HCT116 (cell line): ENCODE measurements around the gene RBM23. TPM values are rescaled to one million over a fixed set of nuclear protein-coding genes. Genes with fewer than 3 reads are reported as not detected.

Experiments
- ATAC-seq: fragments of 200-7000 bp; cut with Tn5 transposase; 2 replicates; pipeline ENCODE4 v1.9.1; 2020; ENCODE audit warnings: mild to moderate bottlenecking, moderate library complexity
- BruUV-seq: library from RNA; stranded (reverse); fragments of 400-500 nt; replicated peaks from 2 replicates; lab custom pipeline; 2021; lab: Mats Ljungman, UMichigan
- CTCF ChIA-PET: fragments of 300-600 bp; sonication (Branson Sonifier 250); formaldehyde crosslinking; loops from one replicate; lab custom pipeline; 2021; ENCODE audit warnings: antibody characterized with exemption; lab: Charles Lee
- POLR2A ChIA-PET: fragments of 300-600, 350-600 bp; sonication (Branson Sonifier 250); formaldehyde crosslinking; loops from one replicate; lab custom pipeline; 2021; ENCODE audit warnings: antibody characterized with exemption; lab: Charles Lee
- RAD21 ChIA-PET, 2 experiments: fragments of 300-600 bp; sonication (Branson Sonifier 250); formaldehyde crosslinking; loops; one replicate each; lab custom pipeline; 2023; ENCODE audit warnings: low total read pairs in 2 of 2; ENCODE audit not compliant: uncharacterized antibody in 2 of 2, unreplicated experiment in 2 of 2, low non-redundant PET in 1 of 2; lab: Charles Lee
- DNase-seq: peaks from one replicate; pipeline ENCODE4 v3.0.0-alpha.2; 2010; ENCODE audit warnings: low read depth, low spot score
- H2AFZ ChIP-seq: fragments of 200-600 bp; shearing (Covaris generic), sonication (generic); 2 replicates; pipeline ENCODE4 v1.6.1; 2017; ENCODE audit warnings: low read depth, mixed run types, mixed read lengths, antibody characterized with exemption, low read length; ENCODE audit not compliant: poor library complexity, severe bottlenecking
- H3K27ac ChIP-seq: 2 replicates; pipeline ENCODE4 v1.5.1; 2012; ENCODE audit warnings: low read depth, low read length
- H3K27me3 ChIP-seq: fragments of 200-600 bp; sonication (generic); 2 replicates; pipeline ENCODE4 v1.6.1; 2016; ENCODE audit warnings: mixed run types, low read length, mixed read lengths; ENCODE audit not compliant: insufficient read depth
- H3K36me3 ChIP-seq, 2 experiments: fragments of 200-500 bp in 1 of 2; fragments of 200-600 bp in 1 of 2; sonication (Bioruptor generic) in 1 of 2; sonication (generic) in 1 of 2; 2 replicates each; pipeline versions ENCODE4 v1.5.1 to v1.6.1; 2014 to 2016; ENCODE audit warnings: low read length in 2 of 2, inconsistent platforms in 1 of 2, mixed read lengths in 1 of 2, mixed run types in 1 of 2; ENCODE audit not compliant: insufficient read depth in 2 of 2, control insufficient read depth in 1 of 2
- H3K4me1 ChIP-seq, 2 experiments: fragments of 200-600 bp in 1 of 2; sonication (generic) in 1 of 2; 2 replicates each; pipeline versions ENCODE4 v1.5.1 to v1.6.1; 2012 to 2017; ENCODE audit warnings: low read length in 2 of 2, inconsistent platforms in 1 of 2, mild to moderate bottlenecking in 1 of 2, mixed read lengths in 1 of 2, mixed run types in 1 of 2, moderate library complexity in 1 of 2; ENCODE audit not compliant: insufficient read depth in 2 of 2, control insufficient read depth in 1 of 2
- H3K4me2 ChIP-seq: fragments of 200-600 bp; sonication (generic); 2 replicates; pipeline ENCODE4 v1.6.1; 2017; ENCODE audit warnings: mixed run types, low read length, mixed read lengths
- H3K4me3 ChIP-seq, 2 experiments: fragments of 200-600 bp in 1 of 2; sonication (generic) in 1 of 2; replicated peaks in 1 of 2; 2 replicates each; pipeline ENCODE4 v1.5.1; 2011 to 2016; ENCODE audit warnings: low read length in 2 of 2, control low read depth in 1 of 2, low read depth in 1 of 2, mild to moderate bottlenecking in 1 of 2, mixed read lengths in 1 of 2, mixed run types in 1 of 2
- H3K79me2 ChIP-seq: fragments of 200-600 bp; sonication (generic); 2 replicates; pipeline ENCODE4 v1.6.1; 2017; ENCODE audit warnings: mild to moderate bottlenecking, mixed run types, low read length, moderate library complexity, mixed read lengths; ENCODE audit not compliant: insufficient read depth
- H3K9ac ChIP-seq: fragments of 200-600 bp; sonication (generic); 2 replicates; pipeline ENCODE4 v1.6.1; 2016; ENCODE audit warnings: low read length, mixed read lengths
- H3K9me2 ChIP-seq: fragments of 200-600 bp; sonication (generic), shearing (Covaris generic); 2 replicates; pipeline ENCODE4 v1.6.1; 2017; ENCODE audit warnings: mixed run types, mild to moderate bottlenecking, moderate library complexity; ENCODE audit not compliant: insufficient read depth
- H3K9me3 ChIP-seq, 2 experiments: fragments of 200-500 bp in 1 of 2; fragments of 200-600 bp in 1 of 2; sonication (Bioruptor generic) in 1 of 2; sonication (generic) in 1 of 2; 2 replicates each; pipeline ENCODE4 v1.6.1; 2014 to 2017; ENCODE audit warnings: low read length in 2 of 2, mixed read lengths in 2 of 2, inconsistent platforms in 1 of 2, low read depth in 1 of 2, mild to moderate bottlenecking in 1 of 2, mixed run types in 1 of 2, moderate library complexity in 1 of 2; ENCODE audit not compliant: control insufficient read depth in 1 of 2, insufficient read depth in 1 of 2
- H4K20me1 ChIP-seq: fragments of 200-600 bp; sonication (generic), shearing (Covaris generic); 2 replicates; pipeline ENCODE4 v1.6.1; 2017; ENCODE audit warnings: mixed run types, mild to moderate bottlenecking, moderate library complexity; ENCODE audit not compliant: insufficient read depth
- ATF3 ChIP-seq: IDR thresholded peaks from 2 replicates; pipeline ENCODE4 v1.6.1; 2012
- CBX3 ChIP-seq: IDR thresholded peaks from 2 replicates; pipeline ENCODE4 v1.6.1; 2012; ENCODE audit warnings: low read depth
- CEBPB ChIP-seq: IDR thresholded peaks from 2 replicates; pipeline ENCODE4 v1.6.1; 2012; ENCODE audit warnings: low read depth
- CTCF ChIP-seq, 3 experiments: fragments of 200-600 bp in 1 of 3; sonication (generic) in 1 of 3; IDR thresholded peaks in 2 of 3; conservative IDR thresholded peaks in 1 of 3; 2 replicates each; pipeline ENCODE4 v1.5.1; 2012 to 2017; ENCODE audit warnings: low read depth in 2 of 3, low read length in 2 of 3, antibody characterized with exemption in 1 of 3, borderline replicate concordance in 1 of 3, control low read depth in 1 of 3, mild to moderate bottlenecking in 1 of 3, mixed read lengths in 1 of 3, mixed run types in 1 of 3, moderate library complexity in 1 of 3; ENCODE audit not compliant: insufficient read depth in 1 of 3
- EGR1 ChIP-seq: IDR thresholded peaks from 2 replicates; pipeline ENCODE4 v1.6.1; 2012; ENCODE audit warnings: low read depth
- ELF1 ChIP-seq: IDR thresholded peaks from 2 replicates; pipeline ENCODE4 v1.6.1; 2012; ENCODE audit warnings: low read depth, borderline replicate concordance
- EZH2 ChIP-seq: fragments of 200-600 bp; sonication (generic); IDR thresholded peaks from 2 replicates; pipeline ENCODE4 v1.6.1; 2017; ENCODE audit warnings: antibody characterized with exemption, mixed run types
- EZH2phosphoT487 ChIP-seq: fragments of 200-600 bp; IDR thresholded peaks from 2 replicates; pipeline ENCODE4 v1.6.1; 2018; ENCODE audit warnings: antibody characterized with exemption, borderline replicate concordance
- FOSL1 ChIP-seq: IDR thresholded peaks from 2 replicates; pipeline ENCODE4 v1.6.1; 2012; ENCODE audit warnings: low read depth
- JUND ChIP-seq: IDR thresholded peaks from 2 replicates; pipeline ENCODE4 v1.6.1; 2012
- POLR2A ChIP-seq: IDR thresholded peaks from 2 replicates; pipeline ENCODE4 v1.7.0; 2011; ENCODE audit warnings: borderline replicate concordance; ENCODE audit not compliant: insufficient read depth, insufficient read length; ENCODE audit errors: extremely low read depth
- POLR2AphosphoS5 ChIP-seq: IDR thresholded peaks from 2 replicates; pipeline ENCODE4 v1.6.1; 2011; ENCODE audit warnings: mild to moderate bottlenecking, low read depth, low read length, moderate library complexity
- RAD21 ChIP-seq: IDR thresholded peaks from 2 replicates; pipeline ENCODE4 v1.6.1; 2012; ENCODE audit warnings: low read depth, mild to moderate bottlenecking
- SIN3A ChIP-seq: IDR thresholded peaks from 2 replicates; pipeline ENCODE4 v1.6.1; 2012; ENCODE audit warnings: low read depth
- SP1 ChIP-seq: IDR thresholded peaks from 2 replicates; pipeline ENCODE4 v1.6.1; 2012; ENCODE audit warnings: low read depth
- SRF ChIP-seq: IDR thresholded peaks from 2 replicates; pipeline ENCODE4 v1.6.1; 2012; ENCODE audit warnings: low read depth
- TCF7L2 ChIP-seq: IDR thresholded peaks from 2 replicates; pipeline ENCODE4 v1.7.0; 2011; ENCODE audit warnings: borderline replicate concordance, inconsistent platforms; ENCODE audit not compliant: insufficient read depth, insufficient read length; ENCODE audit errors: extremely low read depth
- YY1 ChIP-seq: IDR thresholded peaks from 2 replicates; pipeline ENCODE4 v1.6.1; 2011; ENCODE audit warnings: low read length, low read depth, moderate library complexity, mild to moderate bottlenecking; ENCODE audit not compliant: insufficient replicate concordance; ENCODE audit errors: extremely low read depth
- ZFX ChIP-seq: fragments of 450-650 bp; IDR thresholded peaks from 2 replicates; pipeline ENCODE4 v1.6.1; 2017
- ZNF274 ChIP-seq: fragments of 200-500 bp; sonication (Bioruptor generic); IDR thresholded peaks from 2 replicates; pipeline ENCODE4 v1.6.1; 2014; ENCODE audit warnings: mild to moderate bottlenecking, low read depth, low read length, inconsistent platforms
- intact Hi-C: fragments of 100-400 bp; cut with micrococcal nuclease; formaldehyde crosslinking; loops from 2 replicates; pipeline ENCODE4 v1.10.0; 2022
- total RNA-seq: library from RNA; stranded (reverse); gene quantifications from one replicate; pipeline ENCODE4 v1.2.1, GENCODE V29; 2021; ENCODE audit not compliant: unreplicated experiment
- TF ChIP-seq, protein P1 (sequence below): IDR thresholded peaks from 2 replicates; pipeline ENCODE4 v1.6.1; 2012; ENCODE audit warnings: low read depth

Gene RBM23
- total RNA-seq, 1 experiment from 2014 or later = 67.2 TPM

DNA sequence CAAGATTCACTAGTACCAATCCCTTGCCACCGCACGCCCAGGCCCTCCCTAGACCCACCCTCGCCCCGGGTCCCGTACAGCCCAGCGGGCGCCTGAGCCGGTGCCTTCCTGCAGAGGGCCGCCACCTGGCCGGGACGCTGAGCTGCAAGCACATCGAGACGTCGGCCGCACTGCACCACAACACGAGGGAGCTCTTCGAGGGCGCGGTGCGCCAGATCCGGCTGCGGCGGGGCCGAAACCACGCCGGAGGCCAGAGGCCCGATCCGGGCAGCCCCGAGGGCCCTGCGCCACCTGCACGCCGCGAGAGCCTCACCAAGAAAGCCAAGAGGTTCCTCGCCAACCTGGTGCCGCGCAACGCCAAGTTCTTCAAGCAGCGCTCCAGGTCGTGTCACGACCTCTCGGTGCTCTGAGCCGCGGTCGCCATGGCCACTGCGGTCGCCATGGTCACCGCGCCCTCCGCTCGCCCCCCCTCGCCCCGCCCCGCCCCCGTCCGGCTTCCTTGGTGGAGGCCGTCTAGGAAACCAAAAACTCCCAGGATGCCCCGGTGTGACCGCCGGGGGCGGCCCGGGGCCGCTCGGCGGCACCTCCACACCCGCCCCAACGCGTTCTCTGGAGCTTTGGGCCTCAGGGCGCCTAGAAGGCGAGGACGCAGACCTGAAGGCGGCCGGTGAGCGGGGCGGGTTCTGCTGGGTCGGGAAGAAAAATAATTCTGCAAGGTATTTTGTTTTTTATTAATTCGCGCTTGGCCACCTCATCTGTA is 32.3 kb downstream of the RBM23 start:
- Histone ChIP-seq H3K27me3 (no peaks in the 10 kb centered on the region), H3K4me1 (peaks cover 31 to 43% of the 10 kb centered on the region in 2 experiments), H4K20me1 (no peaks in the 10 kb centered on the region), H3K9me2 (no peaks in the 10 kb centered on the region), H3K4me2 (peak overlapping the region; percentile 79), H3K4me3 (peak overlapping the region; percentile 60 to 68), H3K36me3 (no peaks in the 10 kb centered on the region), H3K79me2 (no peaks in the 10 kb centered on the region; the same call in 1 of the 2 replicates), H3K9me3 (no peaks in the 10 kb centered on the region), H3K27ac (peak overlapping the region; percentile 93), H2AFZ (peak overlapping the region; percentile 61), H3K9ac (peak overlapping the region; percentile 72)
- intact Hi-C loops = loop anchor here (1.0 kb wide), 1 partner anchor 14 kb away; no protein-coding TSS in a partner anchor
- ATAC-seq = peak; percentile 81
- peak; percentile 49 for DNase-seq
- BruUV-seq = no TSS peak
- CTCF ChIA-PET = interaction anchor here (1.0 to 7.0 kb wide), 3 partner anchors 13 to 316 kb away, joined by 3 to 51 read pairs (median 6); partner anchors contain the start of gene LRP10
- POLR2A ChIA-PET = interaction anchor here (0.7 to 1.1 kb wide), 4 partner anchors 14 to 16 kb away, joined by 3 to 5 read pairs (median 4); partner anchors contain the start of gene LRP10
- RAD21 ChIA-PET = no interaction called here
- TF ChIP-seq SRF (no peak), ATF3 (no peak), EGR1 (peak; percentile 73), CEBPB (no peak), POLR2AphosphoS5 (peak; percentile 78), YY1 (no peak), EZH2phosphoT487 (no peak), FOSL1 (no peak), ZFX (peak; percentile 77), RAD21 (no peak), POLR2A (peak; percentile 66), CTCF (IDR thresholded peaks at IDR 0.05 in 2 of 3, conservative IDR thresholded peaks at IDR 0.05 in 1 of 3; ENCODE audit: borderline replicate concordance in 1 of 3, insufficient read depth in 1 of 3, low read depth in 2 of 3, low read length in 2 of 3) (no peak; a peak in 1 of 6 replicates), CBX3 (no peak), SP1 (no peak), ELF1 (no peak), ZNF274 (no peak), EZH2 (no peak), TCF7L2 (no peak), SIN3A (0 out of 2 replicates have a peak, but pooled peaks have one; percentile 38), JUND (no peak)
- TF ChIP-seq, protein P1, sequence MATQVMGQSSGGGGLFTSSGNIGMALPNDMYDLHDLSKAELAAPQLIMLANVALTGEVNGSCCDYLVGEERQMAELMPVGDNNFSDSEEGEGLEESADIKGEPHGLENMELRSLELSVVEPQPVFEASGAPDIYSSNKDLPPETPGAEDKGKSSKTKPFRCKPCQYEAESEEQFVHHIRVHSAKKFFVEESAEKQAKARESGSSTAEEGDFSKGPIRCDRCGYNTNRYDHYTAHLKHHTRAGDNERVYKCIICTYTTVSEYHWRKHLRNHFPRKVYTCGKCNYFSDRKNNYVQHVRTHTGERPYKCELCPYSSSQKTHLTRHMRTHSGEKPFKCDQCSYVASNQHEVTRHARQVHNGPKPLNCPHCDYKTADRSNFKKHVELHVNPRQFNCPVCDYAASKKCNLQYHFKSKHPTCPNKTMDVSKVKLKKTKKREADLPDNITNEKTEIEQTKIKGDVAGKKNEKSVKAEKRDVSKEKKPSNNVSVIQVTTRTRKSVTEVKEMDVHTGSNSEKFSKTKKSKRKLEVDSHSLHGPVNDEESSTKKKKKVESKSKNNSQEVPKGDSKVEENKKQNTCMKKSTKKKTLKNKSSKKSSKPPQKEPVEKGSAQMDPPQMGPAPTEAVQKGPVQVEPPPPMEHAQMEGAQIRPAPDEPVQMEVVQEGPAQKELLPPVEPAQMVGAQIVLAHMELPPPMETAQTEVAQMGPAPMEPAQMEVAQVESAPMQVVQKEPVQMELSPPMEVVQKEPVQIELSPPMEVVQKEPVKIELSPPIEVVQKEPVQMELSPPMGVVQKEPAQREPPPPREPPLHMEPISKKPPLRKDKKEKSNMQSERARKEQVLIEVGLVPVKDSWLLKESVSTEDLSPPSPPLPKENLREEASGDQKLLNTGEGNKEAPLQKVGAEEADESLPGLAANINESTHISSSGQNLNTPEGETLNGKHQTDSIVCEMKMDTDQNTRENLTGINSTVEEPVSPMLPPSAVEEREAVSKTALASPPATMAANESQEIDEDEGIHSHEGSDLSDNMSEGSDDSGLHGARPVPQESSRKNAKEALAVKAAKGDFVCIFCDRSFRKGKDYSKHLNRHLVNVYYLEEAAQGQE = no peak
